GM19023 (cell line): ENCODE data around the gene FAT1.

Source experiments
- ATAC-seq: cut with Tn5 transposase; IDR thresholded peaks from one replicate; pipeline ENCODE4 v1.9.1; 2021; ENCODE audit warnings: mild to moderate bottlenecking, moderate library complexity; ENCODE audit not compliant: unreplicated experiment

FAT1 gene

DNA sequence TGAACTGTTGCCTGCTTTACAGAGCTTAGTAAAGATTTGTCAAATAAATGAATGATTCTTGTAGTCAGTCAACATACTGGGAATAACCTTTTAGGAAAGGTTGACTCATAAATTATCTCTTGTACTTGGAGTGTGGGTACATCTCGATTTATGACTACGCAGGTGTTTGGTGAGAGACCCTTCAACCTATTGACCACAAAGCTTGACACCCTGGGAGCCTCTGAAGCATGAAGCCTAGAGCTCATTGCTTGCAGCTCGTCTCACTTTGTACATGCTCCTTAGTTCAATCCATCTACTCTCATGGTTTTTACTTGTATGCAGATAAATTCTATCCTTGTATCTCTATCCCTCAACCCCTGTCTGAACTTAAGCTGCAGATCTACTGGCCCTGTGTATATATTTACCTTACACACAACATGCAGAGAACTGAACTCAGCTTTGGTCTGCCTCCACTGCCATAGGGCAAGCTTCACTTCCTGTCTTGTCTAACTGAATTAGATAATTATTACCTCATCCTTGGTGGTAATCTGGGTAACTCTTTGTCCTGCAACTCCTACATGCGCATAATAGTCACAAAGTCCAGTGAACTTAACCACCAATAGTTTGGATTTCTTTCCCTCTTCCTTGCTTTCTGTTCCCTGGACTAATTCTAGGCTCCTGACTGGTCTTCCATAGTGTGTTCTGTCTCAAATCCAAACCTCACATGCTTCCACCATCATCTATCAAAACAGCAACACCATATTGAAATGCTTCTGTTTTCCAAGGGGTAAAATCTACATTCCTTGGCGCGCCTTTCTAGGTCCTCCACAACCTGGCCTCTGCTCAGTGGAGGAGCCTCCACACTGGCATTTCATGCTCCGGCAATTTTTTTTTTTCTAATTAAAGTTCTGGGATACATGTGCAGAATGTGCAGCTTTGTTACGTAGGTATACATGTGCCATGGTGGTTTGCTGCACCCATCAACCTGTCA lies 32.2 kb upstream of the FAT1 start:
- no peak for ATAC-seq

DNA sequence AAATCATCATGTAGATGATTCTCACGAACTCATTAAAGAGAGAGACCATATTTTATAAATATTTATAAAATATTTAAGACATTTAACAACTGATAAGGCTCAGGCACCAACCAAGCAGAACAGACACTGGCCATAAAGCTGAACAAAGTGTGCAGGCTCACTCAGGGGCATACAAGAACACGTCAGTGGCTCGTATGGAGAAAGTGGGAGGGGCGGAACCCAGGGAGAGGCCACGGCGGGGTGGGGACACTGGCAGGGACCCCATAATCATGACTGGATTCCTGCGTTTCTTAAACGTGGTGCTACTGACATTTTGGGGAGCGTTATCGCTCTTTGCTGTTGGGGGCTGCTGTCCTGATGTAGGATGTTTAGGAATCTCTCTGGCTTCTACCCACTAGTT lies 31.3 kb upstream of the FAT1 start:
- ATAC-seq = no peak

DNA sequence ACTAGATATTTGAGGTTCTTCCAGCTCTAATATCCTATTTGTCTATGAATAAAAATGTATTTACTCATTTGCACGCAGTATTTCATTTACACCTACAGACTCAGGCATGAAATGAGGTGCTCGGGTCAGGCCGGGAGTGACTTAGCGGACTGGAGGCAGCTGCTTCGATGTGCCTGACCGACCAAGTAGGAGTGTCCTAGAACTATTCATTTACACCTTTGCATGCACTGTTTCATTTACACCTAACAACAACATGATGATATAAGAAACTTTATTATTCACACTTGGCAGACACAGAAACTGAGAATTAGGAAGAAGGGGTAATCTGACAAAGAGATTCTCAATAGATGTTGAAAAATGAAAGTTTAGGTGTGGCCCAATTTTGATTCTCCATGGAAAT lies 28.7 kb upstream of the FAT1 start:
- ATAC-seq = no peak

DNA sequence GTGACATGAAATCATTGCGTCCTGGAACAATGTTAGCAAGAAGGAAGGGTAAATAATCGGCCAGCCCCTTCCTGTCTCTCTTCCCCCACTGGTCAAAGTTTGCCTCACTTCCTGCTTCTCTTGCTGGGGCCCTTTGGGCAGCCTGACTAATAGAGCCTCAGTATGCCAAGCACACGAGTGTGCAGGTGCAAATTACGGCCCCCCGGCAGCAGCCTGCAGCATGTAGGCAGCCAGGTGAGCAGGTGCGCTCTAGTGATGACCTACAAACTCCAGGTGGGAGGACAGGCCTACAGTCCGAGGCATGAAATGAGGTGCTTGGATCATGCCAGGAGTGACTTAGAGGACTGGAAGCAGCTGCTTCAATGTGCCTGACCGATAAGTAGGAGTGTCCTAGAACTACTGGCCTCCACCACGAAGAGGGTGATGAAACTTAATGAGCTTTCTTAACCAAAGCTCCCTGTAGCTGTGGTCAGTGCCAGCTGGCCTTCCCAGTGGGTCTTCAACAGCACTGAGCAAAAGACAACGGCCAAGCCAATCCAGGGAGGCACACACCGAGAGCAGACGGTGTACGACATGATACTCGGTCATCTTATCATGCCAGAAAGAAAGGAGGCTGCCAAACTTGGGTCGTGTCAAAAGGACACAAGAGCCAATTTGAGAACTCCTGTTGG lies 26.1 kb upstream of the FAT1 start:
- ATAC-seq = no peak

DNA sequence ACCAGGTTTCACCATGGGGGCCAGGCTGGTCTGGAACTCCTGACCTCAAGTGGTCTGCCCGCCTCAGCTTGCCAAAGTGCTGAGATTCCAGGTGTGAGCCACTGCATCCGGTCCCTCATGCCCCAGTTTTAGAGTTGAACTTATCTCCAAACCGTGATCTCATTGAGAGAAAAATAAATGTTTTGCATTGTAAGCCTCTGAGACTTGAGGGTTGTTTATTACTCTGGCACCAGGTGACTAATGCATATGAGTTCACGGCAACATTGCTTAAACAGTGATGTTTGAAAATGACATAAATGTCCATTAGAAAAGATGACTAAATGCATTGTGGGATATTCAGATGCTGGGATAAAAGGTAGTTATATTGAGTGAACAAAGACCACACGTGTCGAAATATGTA lies 22.9 kb upstream of the FAT1 start:
- no peak for ATAC-seq

DNA sequence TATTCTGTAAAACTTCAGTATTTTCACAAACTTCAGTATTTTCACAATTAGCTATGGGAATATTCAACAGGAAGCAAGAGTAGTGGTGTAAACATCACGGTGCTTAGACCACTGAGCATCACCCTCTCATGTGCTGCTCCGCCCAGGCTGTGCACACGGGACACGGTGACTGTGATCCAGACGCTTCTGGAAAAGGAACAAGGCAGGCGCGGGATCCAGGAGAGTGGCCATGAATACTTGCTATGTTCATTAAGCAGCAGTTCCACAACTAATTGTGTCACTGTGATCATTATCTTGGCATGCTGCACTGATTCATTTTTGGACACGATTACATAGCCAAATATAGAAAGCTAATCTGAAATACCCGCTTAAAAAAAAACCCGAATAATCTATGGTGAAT lies 19.6 kb upstream of the FAT1 start:
- ATAC-seq = no peak

DNA sequence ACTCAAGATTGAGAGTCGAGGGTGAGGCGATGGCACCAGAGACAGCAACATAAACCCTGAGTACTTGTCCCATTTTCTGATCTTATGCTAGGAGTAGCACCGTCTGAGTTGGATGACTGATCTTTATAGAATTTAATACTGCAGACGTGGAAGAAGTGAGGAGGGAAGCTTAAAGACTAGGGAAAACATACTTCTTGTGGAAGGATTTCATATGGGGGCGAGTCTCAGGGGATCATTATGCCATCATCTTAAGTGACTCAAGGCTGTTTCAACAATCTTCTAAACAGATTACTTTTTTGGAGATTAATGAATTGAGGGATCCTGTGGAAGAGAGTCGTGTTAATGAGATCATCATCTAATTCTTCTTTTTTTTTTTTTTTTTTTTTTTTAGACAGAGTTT lies 17.2 kb upstream of the FAT1 start:
- ATAC-seq = no peak

DNA sequence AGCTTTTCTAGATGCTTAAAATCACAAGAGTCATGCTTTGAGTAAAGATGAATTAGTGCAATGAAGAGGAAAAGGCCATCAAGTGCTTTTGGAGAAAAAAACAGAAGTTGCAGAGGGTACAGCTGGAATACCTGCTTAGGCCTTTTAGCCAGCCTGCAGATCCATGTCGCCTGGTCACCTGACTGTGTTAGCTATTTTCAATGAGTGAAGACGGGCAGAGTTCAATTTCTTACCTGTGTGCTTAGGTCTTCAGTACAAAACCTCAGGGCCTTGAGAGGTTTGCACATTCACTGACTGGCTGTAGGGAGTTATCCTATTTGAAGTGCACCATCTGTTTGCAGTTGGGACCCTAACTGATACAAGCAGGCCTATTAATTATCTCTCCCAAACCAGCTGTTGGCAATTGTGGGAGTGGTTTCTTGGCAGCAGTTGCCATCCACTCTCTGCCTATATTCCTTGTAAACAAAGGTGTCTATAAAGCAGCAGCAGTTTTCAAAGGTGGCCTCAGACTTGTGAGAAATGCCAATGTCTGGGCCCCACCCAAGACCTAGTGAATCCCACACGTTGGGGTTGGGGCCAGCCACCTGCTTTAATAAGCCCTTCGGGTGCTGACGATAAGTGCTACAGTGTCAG lies 16.3 kb upstream of the FAT1 start:
- ATAC-seq = no peak

DNA sequence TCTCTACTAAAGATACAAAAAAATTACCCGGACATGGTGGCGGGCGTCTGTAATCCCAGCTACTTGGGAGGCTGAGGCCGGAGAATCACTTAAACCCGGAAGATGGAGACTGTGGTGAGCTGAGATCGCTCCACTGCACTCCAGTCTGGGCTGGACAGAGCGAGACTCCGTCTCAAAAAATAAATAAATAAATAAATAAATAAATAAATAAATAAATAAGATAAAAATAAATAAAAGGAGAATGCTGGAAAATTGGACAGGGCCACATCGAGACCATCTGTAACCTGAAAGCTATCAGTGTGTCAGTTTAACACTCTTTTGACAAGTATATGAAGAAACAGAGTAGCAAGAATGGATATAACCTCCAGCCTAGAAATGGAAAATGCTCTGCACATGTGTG lies 15.7 kb upstream of the FAT1 start:
- ATAC-seq = no peak

DNA sequence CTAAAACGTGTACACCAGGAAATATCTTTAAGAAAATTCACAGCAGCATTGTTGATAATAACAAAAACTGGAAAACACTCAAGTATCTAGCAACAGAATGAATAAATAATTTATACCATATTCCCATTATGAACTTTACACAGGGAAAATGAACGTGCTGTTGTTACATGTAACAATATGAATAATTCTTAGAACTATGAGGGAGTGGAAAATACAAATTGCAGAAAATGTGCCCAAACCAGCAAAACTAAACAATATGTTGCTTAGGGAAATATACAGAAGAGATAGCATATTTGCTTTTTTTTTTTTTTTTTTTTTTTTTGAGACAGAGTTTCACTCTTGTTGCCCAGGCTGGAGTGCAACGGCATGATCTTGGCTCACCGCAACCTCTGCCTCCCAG lies 14.8 kb upstream of the FAT1 start:
- no peak for ATAC-seq

DNA sequence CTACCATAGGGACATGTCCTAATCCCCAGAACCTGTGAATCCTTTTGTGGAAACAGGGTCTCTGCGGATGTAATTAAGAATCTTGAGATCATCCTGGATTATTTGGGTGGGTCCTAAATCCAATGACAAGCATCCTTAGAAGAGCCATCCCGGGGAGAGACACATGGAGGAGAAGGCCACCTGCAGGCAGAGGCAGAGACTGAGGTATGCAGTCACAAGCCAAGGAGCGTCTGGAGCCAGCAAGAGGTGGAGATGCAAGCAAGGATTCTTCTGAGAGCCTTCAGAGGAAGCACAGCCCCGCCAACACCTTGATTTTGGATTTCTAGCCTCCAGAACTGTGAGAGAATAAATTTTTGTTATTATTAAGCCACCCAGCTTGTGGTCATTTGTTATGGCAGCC lies 13.8 kb upstream of the FAT1 start:
- ATAC-seq = no peak

DNA sequence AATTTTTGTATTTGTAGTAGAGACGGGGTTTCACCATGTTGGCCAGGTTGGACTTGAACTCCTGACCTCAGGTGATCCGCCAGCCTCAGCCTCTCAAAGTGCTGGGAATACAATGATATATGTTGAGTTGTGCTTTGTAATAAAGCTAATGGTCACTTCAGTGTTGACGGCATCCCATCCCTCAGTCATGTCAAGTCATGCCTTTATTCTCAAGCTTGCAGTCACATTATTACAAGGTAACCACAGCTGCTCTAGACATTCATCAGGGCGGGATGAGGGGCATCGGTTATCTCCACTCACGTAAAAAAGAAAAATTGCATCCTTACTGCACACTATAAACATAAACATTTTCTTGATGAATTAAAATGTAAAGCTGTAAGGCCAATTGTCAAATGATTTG lies 12.8 kb upstream of the FAT1 start:
- no peak for ATAC-seq

DNA sequence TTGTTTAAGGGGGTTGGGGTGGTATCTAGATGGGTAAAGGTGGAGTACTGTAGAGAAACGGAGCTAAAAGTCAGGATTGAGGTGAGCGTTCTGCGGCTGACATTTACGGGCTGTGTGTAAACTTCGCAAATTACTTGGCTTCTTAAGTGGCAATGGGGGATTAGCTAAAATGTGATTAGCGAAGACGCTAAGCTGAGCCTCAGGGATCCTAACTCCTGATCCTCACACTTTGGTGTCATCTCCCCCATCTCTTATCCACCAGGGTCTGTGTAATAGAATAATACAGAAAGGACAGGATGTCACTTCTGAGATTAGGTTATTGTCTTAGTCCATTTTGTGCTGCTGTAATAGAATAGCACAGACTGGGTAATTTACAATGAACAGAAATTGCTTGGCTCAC lies 10.6 kb upstream of the FAT1 start:
- no peak for ATAC-seq

DNA sequence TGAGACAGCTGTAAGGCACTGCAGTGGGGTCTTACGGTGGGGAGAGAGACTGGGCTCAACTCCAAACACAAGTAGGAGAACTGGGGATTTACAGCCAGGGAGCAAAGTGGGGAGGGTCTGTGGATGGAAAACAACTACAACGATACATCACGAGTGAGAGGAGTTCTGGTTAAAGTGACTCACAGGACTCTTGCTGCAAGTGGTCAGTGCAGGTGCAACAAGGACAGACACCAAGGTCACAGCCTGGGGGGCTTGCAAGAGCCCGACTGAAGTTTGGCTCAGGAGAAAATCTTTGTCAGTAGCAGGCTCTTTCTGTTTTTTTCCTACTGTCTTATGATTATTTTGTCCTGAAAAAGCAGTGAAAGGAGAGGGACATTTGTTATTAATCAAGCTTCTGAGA lies 10.1 kb upstream of the FAT1 start:
- no peak for ATAC-seq

DNA sequence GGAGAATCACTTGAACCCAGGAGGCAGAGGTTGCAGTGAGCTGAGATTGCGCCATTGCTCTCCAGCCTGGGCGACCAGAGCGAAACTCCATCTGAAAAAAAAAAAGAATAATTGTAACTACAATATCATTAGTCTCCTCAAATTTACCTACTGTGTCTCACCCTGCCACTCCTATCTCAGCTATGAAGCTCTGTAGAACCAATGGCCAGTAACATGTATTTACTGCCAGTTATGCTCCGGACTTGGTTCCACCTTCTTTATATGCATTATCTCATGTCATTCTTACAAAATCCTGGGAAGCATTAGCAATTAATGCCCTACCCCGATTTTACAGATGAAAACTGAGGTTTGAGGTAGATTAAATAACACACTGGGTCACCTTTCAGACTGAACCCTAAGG lies 7.0 kb upstream of the FAT1 start:
- no peak for ATAC-seq

DNA sequence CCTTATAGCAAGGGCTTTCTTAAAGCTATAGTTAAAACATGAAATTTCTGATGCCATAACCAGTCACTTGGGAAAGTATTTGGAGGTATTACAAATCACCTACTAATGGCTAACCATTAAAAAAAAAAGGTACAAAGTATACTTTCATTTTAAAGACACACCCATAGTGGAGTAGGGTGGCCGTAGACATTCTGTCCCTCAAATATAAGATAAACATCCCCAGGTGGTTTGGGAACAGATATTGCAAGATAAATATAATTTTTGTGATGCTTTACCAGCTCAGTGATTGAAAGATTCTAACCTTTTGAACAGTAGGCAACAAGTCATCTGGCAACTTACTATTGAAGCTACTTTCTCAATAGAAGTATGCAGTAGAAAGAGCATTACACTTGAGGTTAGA lies 6.2 kb upstream of the FAT1 start:
- no peak for ATAC-seq

DNA sequence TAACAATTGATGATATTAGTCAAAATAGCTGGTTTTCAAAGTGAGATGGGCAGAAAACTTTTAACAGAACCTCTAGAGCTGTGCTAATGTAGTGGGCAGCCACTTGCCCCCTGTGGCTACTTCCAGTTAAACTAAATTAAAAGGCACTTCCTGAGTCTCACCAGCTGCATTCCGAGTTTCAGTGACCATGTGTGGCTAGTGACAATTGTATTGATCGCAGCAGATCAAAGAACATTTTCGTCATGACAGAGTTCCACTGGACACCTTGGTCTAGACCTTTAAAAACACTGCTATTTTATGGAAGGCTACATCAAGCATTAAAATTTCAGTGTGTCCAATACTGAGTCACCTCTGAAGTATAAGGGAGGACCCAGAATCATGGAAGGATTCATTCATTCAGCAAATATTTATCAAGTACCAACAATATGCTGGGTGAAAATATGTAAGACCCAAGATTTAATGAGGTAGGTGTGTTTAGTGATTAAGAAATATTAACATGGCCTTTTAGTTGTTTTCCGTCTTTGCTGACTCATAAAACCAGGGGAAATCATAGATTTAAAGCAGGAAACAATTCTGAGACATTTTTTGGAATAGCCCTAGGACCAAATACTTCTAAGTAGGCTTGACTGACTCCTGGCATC lies 5.1 kb upstream of the FAT1 start:
- ATAC-seq = no peak

DNA sequence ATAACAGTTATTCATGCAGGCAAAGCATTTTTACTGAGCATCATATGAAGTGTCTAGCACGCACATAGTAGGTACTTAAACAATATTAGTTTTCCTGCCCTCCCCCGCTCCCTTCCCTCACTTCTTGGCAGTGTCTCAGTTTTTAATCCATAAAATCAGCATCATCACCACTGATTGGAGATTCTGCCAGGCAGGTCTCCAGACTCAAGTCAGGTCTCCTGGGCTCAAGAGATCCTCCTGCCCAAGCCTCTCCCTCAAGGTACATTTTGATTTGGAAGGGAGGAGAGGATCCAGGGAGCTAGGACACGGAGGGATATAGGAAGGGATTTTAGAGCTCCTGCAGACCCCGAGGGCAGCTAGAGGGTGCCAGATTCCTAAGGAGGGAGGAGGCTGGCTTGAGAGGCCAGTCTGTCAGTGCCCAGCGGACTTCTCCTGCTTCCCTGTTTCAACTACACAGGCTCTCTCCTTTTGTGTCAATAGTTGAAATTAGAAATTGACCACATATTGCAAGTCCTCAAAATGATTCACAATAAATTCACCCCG lies 4.4 kb upstream of the FAT1 start:
- no peak for ATAC-seq

DNA sequence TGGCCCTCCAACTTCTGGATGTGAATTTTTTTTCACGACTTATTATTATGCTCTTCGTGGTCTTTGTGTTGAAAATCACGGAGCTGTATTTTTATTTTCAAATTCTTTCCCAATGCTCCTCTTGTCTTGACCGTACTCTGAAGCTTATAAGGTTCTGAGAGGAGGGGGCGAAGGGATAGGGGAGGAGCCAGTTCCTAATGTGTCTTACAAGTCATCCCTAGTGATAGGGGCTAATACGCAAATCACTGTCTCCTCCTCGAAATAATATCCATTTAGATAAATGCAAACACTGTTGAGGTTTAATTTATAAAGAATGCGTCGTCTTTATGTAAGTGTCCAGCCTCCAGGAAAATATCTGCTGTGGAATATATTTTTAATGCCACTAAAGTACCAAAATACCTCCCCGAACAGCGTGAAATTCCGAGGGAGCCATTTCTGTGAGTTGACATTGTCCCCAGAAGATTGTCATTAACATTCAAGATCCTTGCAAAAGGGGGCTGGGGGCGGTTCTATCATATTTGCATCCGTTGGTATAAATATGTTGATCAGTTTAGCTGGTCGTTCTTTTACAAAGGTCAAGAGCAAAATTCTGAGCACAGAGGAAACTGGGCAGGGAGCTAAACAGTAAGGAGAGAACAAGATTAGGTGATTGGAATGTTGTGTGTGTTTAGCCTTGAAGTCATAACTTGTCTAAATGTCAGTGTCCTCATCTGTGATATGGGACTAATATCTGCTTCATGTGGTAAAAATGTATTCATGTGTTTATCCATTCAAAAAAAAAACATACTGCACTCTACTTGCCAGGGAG lies 3.7 kb upstream of the FAT1 start:
- ATAC-seq = no peak

DNA sequence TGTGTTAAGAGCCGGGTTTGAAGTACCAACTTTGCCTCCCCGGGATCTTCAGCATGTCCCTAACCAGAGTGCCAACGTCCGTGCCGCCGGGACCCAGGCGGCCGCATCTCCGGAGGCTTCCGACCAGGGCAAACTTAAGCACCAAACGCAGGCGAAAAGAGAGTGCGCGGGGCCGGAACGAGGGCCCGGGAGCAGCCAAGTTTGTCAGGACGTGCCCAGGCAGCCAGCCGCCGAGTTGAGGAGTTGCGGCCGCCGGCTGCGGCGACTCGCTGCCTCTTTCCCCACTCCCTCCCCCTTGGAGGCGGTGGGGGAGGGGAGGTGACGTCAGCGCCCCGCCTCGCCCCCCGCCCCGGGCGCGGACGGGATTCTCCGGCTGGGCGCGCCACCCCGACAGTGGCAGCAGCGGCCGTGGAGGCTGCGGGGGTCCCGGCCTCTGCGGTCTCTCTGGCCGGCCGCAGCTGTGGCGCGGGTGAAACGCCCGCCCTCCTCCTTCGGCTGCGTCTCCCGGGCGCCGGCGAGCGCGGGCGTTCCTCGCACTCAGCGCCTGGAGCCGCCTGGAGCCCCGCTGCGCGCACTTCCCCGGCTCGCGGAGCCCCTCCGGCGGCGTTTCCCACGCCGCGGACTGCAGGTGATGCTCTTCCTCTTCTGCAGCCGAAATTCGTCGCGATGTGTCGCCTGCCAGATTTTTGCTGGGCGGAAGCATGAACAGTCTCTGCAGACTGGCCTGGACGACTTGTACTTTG lies 2.9 kb upstream of the FAT1 start:
- ATAC-seq = no peak
